ENCODE results near the gene C19orf12. TPM values are rescaled to one million over a fixed set of nuclear protein-coding genes. Genes with fewer than 3 reads are reported as not detected.
"Not testable (repeated sequence)": the region's sequence is repeated elsewhere in the genome, so short reads cannot be mapped to it uniquely, and the experiment has no call there.

Gene C19orf12
- polyA plus RNA-seq, 1 experiment, result 33.9 TPM

DNA sequence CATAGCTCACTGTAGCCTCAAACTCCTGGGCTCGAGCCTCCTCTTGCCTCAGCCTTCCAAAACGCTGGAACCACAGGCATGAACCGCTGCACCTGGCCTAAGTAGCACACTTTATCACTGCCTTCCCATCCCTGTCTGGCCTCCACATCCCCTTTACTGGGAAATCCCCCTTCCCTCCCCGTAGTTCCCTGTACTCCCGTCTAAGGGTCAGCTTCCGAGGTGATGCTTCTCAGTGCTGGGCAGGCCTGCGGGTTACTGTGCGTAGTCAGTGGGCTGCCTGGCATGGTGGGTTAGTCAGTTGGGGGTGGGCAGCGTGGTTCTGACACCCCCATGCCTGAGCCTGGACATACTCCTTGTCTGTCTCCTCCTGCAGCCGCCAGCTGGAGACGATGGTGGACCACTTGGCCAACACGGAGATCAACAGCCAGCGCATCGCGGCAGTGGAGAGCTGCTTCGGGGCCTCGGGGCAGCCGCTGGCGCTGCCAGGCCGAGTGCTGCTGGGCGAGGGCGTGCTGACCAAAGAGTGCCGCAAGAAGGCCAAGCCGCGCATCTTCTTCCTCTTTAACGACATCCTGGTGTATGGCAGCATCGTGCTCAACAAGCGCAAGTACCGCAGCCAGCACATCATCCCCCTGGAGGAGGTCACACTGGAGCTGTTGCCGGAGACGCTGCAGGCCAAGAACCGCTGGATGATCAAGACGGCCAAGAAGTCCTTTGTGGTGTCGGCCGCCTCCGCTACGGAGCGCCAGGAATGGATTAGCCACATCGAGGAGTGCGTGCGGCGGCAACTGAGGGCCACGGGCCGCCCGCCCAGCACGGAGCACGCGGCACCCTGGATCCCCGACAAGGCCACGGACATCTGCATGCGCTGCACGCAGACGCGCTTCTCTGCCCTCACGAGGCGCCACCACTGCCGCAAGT is 41.4 kb downstream of the C19orf12 start:
- ChIA-PET CTCF (interaction anchor here (1.2 kb wide), 1 partner anchor 63 kb away, joined by 3 read pairs; no protein-coding TSS in a partner anchor), POLR2A (no interaction called here)
- TF ChIP-seq, protein P1, sequence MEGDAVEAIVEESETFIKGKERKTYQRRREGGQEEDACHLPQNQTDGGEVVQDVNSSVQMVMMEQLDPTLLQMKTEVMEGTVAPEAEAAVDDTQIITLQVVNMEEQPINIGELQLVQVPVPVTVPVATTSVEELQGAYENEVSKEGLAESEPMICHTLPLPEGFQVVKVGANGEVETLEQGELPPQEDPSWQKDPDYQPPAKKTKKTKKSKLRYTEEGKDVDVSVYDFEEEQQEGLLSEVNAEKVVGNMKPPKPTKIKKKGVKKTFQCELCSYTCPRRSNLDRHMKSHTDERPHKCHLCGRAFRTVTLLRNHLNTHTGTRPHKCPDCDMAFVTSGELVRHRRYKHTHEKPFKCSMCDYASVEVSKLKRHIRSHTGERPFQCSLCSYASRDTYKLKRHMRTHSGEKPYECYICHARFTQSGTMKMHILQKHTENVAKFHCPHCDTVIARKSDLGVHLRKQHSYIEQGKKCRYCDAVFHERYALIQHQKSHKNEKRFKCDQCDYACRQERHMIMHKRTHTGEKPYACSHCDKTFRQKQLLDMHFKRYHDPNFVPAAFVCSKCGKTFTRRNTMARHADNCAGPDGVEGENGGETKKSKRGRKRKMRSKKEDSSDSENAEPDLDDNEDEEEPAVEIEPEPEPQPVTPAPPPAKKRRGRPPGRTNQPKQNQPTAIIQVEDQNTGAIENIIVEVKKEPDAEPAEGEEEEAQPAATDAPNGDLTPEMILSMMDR (IDR thresholded peaks at IDR 0.05; ENCODE audit: insufficient read depth, low read depth, low read length), result no peak
- Histone ChIP-seq H3K4me3 (ENCODE audit: low read depth, low read length) (no peak overlapping the region), H3K27me3 (ENCODE audit: control insufficient read depth, insufficient read depth, low read length) (no peaks in the 10 kb centered on the region), H3K36me3 (ENCODE audit: control insufficient read depth, insufficient read depth, low read length) (peaks cover 19% of the 10 kb centered on the region)
- no peak for DNase-seq (ENCODE audit: low read depth)

GRCh38 chr19:29672933-29673336 is 42.1 kb downstream of the C19orf12 start:
- TF ChIP-seq, protein P1 (IDR thresholded peaks at IDR 0.05; ENCODE audit: insufficient read depth, low read depth, low read length), result no peak
- CTCF ChIA-PET, result interaction anchor here (1.1 to 1.2 kb wide), 2 partner anchors 21 to 63 kb away, joined by 3 to 4 read pairs; no protein-coding TSS in a partner anchor
- no peak for DNase-seq (ENCODE audit: low read depth)
- Histone ChIP-seq H3K27me3 (ENCODE audit: control insufficient read depth, insufficient read depth, low read length) (no peaks in the 10 kb centered on the region), H3K36me3 (ENCODE audit: control insufficient read depth, insufficient read depth, low read length) (peaks cover 19% of the 10 kb centered on the region), H3K4me3 (ENCODE audit: low read depth, low read length) (no peak overlapping the region)
- POLR2A ChIA-PET, result no interaction called here

DNA sequence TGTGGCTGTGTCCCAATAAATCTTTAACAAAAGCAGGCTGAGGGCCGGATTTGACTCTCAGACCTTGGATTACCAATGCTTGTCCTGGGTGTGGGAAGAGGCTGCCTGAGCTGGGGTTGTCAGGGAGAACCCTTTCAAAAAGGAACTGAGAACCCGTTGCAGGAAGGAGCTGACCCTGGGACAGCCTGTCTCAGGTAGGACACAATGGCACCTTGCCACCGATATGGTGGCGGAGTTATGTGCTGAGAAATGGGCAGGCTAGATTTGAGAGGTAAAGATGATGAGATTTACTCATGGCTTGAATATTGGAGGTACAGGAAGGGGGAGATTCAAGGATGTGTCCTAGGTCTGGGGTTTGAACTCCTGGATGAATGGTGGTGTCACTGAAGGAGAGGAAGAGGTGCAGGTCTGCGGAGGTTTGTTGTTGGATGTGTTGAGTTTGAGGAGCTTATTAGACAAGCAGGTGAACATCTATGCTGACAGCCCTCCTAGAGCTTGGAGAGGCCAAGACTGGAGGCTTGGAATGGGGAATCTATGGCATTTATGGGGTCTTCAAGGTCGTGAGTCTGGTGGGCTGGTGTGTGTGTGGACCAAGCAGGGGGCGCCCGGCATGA is 42.6 kb downstream of the C19orf12 start:
- POLR2A ChIA-PET, result no interaction called here
- CTCF ChIA-PET, result interaction anchor here (1.1 to 1.2 kb wide), 3 partner anchors 22 to 62 kb away, joined by 3 to 5 read pairs (median 4); no protein-coding TSS in a partner anchor
- no peak for DNase-seq (ENCODE audit: low read depth)

DNA sequence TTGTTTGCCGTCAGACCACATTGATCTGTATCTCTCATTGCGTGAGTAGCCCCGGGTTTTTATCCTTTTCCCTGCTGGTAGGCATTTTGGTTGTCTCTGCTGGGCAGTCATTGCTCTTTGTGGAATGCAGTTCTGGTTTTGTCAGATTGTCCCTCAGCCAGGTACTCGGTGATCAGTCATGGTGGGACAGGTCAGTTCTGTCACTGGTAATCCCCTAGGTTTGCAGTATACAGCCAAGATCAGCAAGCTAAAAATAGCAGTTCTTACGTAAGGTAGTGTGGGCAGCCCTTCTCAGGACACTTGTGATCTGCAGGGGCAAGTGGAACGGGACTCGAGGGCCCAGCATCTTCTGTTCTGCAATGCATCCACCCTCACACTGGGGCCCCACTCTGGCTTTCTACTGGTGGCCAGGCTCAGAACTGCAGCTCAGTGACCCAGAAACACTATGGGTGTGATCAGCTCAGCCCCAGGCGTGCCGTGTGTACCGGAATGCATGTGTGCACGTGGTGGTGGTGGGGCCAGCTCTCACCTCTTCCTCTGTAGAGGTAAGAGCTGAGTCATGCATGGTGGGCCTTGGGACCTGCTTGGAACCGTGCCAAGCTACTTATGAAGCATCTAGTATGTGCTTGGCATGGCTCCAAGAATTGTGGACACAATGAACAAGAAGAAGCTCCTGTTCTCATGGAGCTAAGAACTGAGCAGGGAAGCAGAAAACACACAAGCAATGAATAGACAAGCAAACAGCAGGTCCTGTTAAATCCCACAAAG is 43.5 kb downstream of the C19orf12 start:
- H3K4me3 ChIP-seq (ENCODE audit: low read depth, low read length), result no peak overlapping the region
- ChIA-PET POLR2A (no interaction called here), CTCF (interaction anchor here (0.7 to 1.2 kb wide), 3 partner anchors 8 to 61 kb away, joined by 3 to 5 read pairs (median 3); partner anchors contain the start of gene C19orf12)
- H3K36me3 ChIP-seq (ENCODE audit: control insufficient read depth, insufficient read depth, low read length), result peaks cover 17% of the 10 kb centered on the region
- H3K27me3 ChIP-seq (ENCODE audit: control insufficient read depth, insufficient read depth, low read length), result no peaks in the 10 kb centered on the region
- TF ChIP-seq, protein P1 (IDR thresholded peaks at IDR 0.05; ENCODE audit: insufficient read depth, low read depth, low read length), result peak; percentile 19; the same call in 1 of the 2 replicates
- no peak for DNase-seq (ENCODE audit: low read depth)

More for the DNA sequence above, 42.6 kb downstream of the C19orf12 start:
- Histone ChIP-seq H3K27me3 (ENCODE audit: control insufficient read depth, insufficient read depth, low read length) (no peaks in the 10 kb centered on the region), H3K4me3 (ENCODE audit: low read depth, low read length) (no peak overlapping the region), H3K36me3 (ENCODE audit: control insufficient read depth, insufficient read depth, low read length) (peaks cover 19% of the 10 kb centered on the region)
- TF ChIP-seq, protein P1 (IDR thresholded peaks at IDR 0.05; ENCODE audit: insufficient read depth, low read depth, low read length), result no peak

- POLR2A ChIA-PET, result not testable (repeated sequence)
- CTCF ChIA-PET, result interaction anchor here (1.1 to 1.2 kb wide), 2 partner anchors 44 to 60 kb away, joined by 3 to 5 read pairs; partner anchors contain the start of gene C19orf12
Measured at GRCh38 chr19:29671026-29671392, 44.1 kb downstream of the C19orf12 start.

More at GRCh38 chr19:29671026-29671392, 44.1 kb downstream of the C19orf12 start:
- not testable (repeated sequence) for H3K4me3 ChIP-seq (ENCODE audit: low read depth, low read length); DNase-seq (ENCODE audit: low read depth); H3K27me3 ChIP-seq (ENCODE audit: control insufficient read depth, insufficient read depth, low read length)
- H3K36me3 ChIP-seq (ENCODE audit: control insufficient read depth, insufficient read depth, low read length), result peaks cover 15% of the 10 kb centered on the region

All from BJ (cell line).